Measurements from ENCODE around the gene CACNA1C.

- TF ChIP-seq CTCF (IDR thresholded peaks at IDR 0.05; ENCODE audit: borderline replicate concordance, extremely low read depth, low read length, poor library complexity, severe bottlenecking) (no peak), EZH2 (IDR thresholded peaks at IDR 0.05; ENCODE audit: borderline replicate concordance, low read depth, low read length, severe bottlenecking) (no peak)
Observed at GRCh38 chr12:2270846-2271245, 218.1 kb downstream of the CACNA1C start.

Measured in DND-41 (cell line).